HEK293 (cell line): ENCODE data around the gene ZFX.
A peak's percentile ranks its signal among the peaks of the same experiment; 100 is the strongest.

Experiments used
- ATF2 ChIP-seq: fragments of 450-650 bp; formaldehyde crosslinking; IDR thresholded peaks from 2 replicates; pipeline ENCODE4 v1.5.1; 2016; ENCODE audit warnings: missing biosample characterization, missing genetic modification characterization, low read depth
- EGR2 ChIP-seq: fragments of 450-650 bp; formaldehyde crosslinking; IDR thresholded peaks from 2 replicates; pipeline ENCODE4 v1.5.1; 2016; ENCODE audit warnings: low read depth, missing biosample characterization, missing genetic modification characterization
- GLI4 ChIP-seq: fragments of 450-650 bp; formaldehyde crosslinking; IDR thresholded peaks from 2 replicates; pipeline ENCODE4 v1.5.1; 2016; ENCODE audit warnings: missing biosample characterization, missing genetic modification characterization
- GLIS2 ChIP-seq: fragments of 450-650 bp; formaldehyde crosslinking; IDR thresholded peaks from 2 replicates; pipeline ENCODE4 v1.5.1; 2016; ENCODE audit warnings: missing biosample characterization, missing genetic modification characterization
- MYNN ChIP-seq: fragments of 450-650 bp; formaldehyde crosslinking; IDR thresholded peaks from 2 replicates; pipeline ENCODE4 v1.5.1; 2016; ENCODE audit warnings: missing biosample characterization, missing genetic modification characterization, borderline replicate concordance
- MZF1 ChIP-seq: fragments of 450-650 bp; formaldehyde crosslinking; IDR thresholded peaks from 2 replicates; pipeline ENCODE4 v1.5.1; 2017; ENCODE audit warnings: missing biosample characterization, missing genetic modification characterization, borderline replicate concordance
- SCRT2 ChIP-seq: fragments of 450-650 bp; formaldehyde crosslinking; IDR thresholded peaks from 2 replicates; pipeline ENCODE4 v1.5.1; 2016; ENCODE audit warnings: missing biosample characterization, missing genetic modification characterization
- ZBTB26 ChIP-seq: fragments of 450-650 bp; formaldehyde crosslinking; optimal IDR thresholded peaks from 2 replicates; pipeline ENCODE3; 2016; ENCODE audit warnings: missing biosample characterization, mild to moderate bottlenecking, missing genetic modification characterization
- ZBTB7A ChIP-seq: fragments of 450-650 bp; formaldehyde crosslinking; IDR thresholded peaks from 2 replicates; pipeline ENCODE4 v1.5.1; 2016; ENCODE audit warnings: low read depth, missing biosample characterization, missing genetic modification characterization
- ZNF148 ChIP-seq: fragments of 450-650 bp; formaldehyde crosslinking; IDR thresholded peaks from 2 replicates; pipeline ENCODE4 v1.5.0; 2017; ENCODE audit warnings: missing biosample characterization, missing genetic modification characterization, borderline replicate concordance
- ZNF175 ChIP-seq: fragments of 450-650 bp; formaldehyde crosslinking; IDR thresholded peaks from 2 replicates; pipeline ENCODE4 v1.5.1; 2016; ENCODE audit warnings: missing biosample characterization, missing genetic modification characterization
- ZNF202 ChIP-seq: fragments of 450-650 bp; formaldehyde crosslinking; IDR thresholded peaks from 2 replicates; pipeline ENCODE4 v1.5.1; 2016; ENCODE audit warnings: missing biosample characterization, missing genetic modification characterization, borderline replicate concordance
- ZNF211 ChIP-seq: fragments of 450-650 bp; formaldehyde crosslinking; IDR thresholded peaks from 2 replicates; pipeline ENCODE4 v1.5.1; 2016; ENCODE audit warnings: low read depth, missing biosample characterization, missing genetic modification characterization
- ZNF223 ChIP-seq: fragments of 450-650 bp; formaldehyde crosslinking; IDR thresholded peaks from 2 replicates; pipeline ENCODE4 v1.5.1; 2016; ENCODE audit warnings: missing biosample characterization, missing genetic modification characterization
- ZNF274 ChIP-seq, 2 experiments: fragments of 200-500 bp in 1 of 2; fragments of 450-650 bp in 1 of 2; sonication (Bioruptor generic) in 1 of 2; formaldehyde crosslinking in 1 of 2; IDR thresholded peaks; 2 replicates each; pipeline versions ENCODE4 v1.5.1 to v1.6.1; 2014 to 2016; ENCODE audit warnings: borderline replicate concordance in 1 of 2, inconsistent platforms in 1 of 2, low read length in 1 of 2, missing biosample characterization in 1 of 2, missing genetic modification characterization in 1 of 2
- ZNF280D ChIP-seq: fragments of 450-650 bp; formaldehyde crosslinking; IDR thresholded peaks from 2 replicates; pipeline ENCODE4 v1.5.1; 2016; ENCODE audit warnings: missing biosample characterization, missing genetic modification characterization
- ZNF350 ChIP-seq: fragments of 450-650 bp; formaldehyde crosslinking; IDR thresholded peaks from 2 replicates; pipeline ENCODE4 v1.5.0; 2017; ENCODE audit warnings: missing biosample characterization, mild to moderate bottlenecking, missing genetic modification characterization
- ZNF354C ChIP-seq: fragments of 450-650 bp; formaldehyde crosslinking; IDR thresholded peaks from 2 replicates; pipeline ENCODE4 v1.5.1; 2016; ENCODE audit warnings: missing biosample characterization, missing genetic modification characterization, low read depth, borderline replicate concordance
- ZNF37A ChIP-seq: fragments of 450-650 bp; IDR thresholded peaks from 2 replicates; pipeline ENCODE4 v1.5.1; 2018; ENCODE audit warnings: missing biosample characterization, missing genetic modification characterization
- ZNF391 ChIP-seq: fragments of 450-650 bp; formaldehyde crosslinking; IDR thresholded peaks from 2 replicates; pipeline ENCODE4 v1.5.1; 2016; ENCODE audit warnings: low read depth, missing biosample characterization, missing genetic modification characterization, borderline replicate concordance
- ZNF394 ChIP-seq: fragments of 450-650 bp; formaldehyde crosslinking; IDR thresholded peaks from 2 replicates; pipeline ENCODE4 v1.5.1; 2016; ENCODE audit warnings: missing biosample characterization, missing genetic modification characterization, mild to moderate bottlenecking, moderate library complexity, borderline replicate concordance
- ZNF571 ChIP-seq: fragments of 450-650 bp; formaldehyde crosslinking; IDR thresholded peaks from 2 replicates; pipeline ENCODE4 v1.5.0; 2017; ENCODE audit warnings: missing biosample characterization, missing genetic modification characterization
- ZNF621 ChIP-seq: fragments of 450-650 bp; formaldehyde crosslinking; IDR thresholded peaks from 2 replicates; pipeline ENCODE4 v1.5.1; 2017; ENCODE audit warnings: missing biosample characterization, missing genetic modification characterization
- ZNF624 ChIP-seq: fragments of 450-650 bp; formaldehyde crosslinking; IDR thresholded peaks from 2 replicates; pipeline ENCODE4 v1.5.1; 2017; ENCODE audit warnings: missing biosample characterization, missing genetic modification characterization
- ZNF747 ChIP-seq: fragments of 450-650 bp; formaldehyde crosslinking; IDR thresholded peaks from 2 replicates; pipeline ENCODE4 v1.5.1; 2016; ENCODE audit warnings: missing biosample characterization, missing genetic modification characterization
- ZNF768 ChIP-seq: fragments of 450-650 bp; formaldehyde crosslinking; IDR thresholded peaks from 2 replicates; pipeline ENCODE4 v1.5.1; 2018; ENCODE audit warnings: missing biosample characterization, mild to moderate bottlenecking, missing genetic modification characterization
- ZNF776 ChIP-seq: fragments of 450-650 bp; formaldehyde crosslinking; IDR thresholded peaks from 2 replicates; pipeline ENCODE4 v1.5.0; 2017; ENCODE audit warnings: missing biosample characterization, missing genetic modification characterization, borderline replicate concordance
- ZSCAN18 ChIP-seq: fragments of 450-650 bp; formaldehyde crosslinking; IDR thresholded peaks from 2 replicates; pipeline ENCODE4 v1.5.1; 2016; ENCODE audit warnings: missing biosample characterization, missing genetic modification characterization
- ZSCAN5A ChIP-seq: fragments of 450-650 bp; formaldehyde crosslinking; IDR thresholded peaks from 2 replicates; pipeline ENCODE4 v1.5.1; 2016; ENCODE audit warnings: missing biosample characterization, missing genetic modification characterization

The ZFX gene

GRCh38 chrX:24153178-24153795 lies 3.8 kb downstream of the ZFX start (continued):
- no peak for TF ChIP-seq ZNF148
- no peak for TF ChIP-seq ZNF624 (tag by site-specific recombination)
- no peak for TF ChIP-seq ZNF211 (tag by site-specific recombination)
- TF ChIP-seq ZNF571, result no peak
- no peak for TF ChIP-seq ATF2
- TF ChIP-seq ZNF768 (tag by site-specific recombination), result no peak
- TF ChIP-seq SCRT2 (tag by site-specific recombination), result peak; percentile 80
- no peak for TF ChIP-seq ZSCAN18 (tag by site-specific recombination)
- no peak for TF ChIP-seq ZNF350 (tag by site-specific recombination)
- no peak for TF ChIP-seq ZNF391 (tag by site-specific recombination)
- no peak for TF ChIP-seq GLI4
- no peak for TF ChIP-seq ZNF280D (tag by site-specific recombination)
- no peak for TF ChIP-seq MYNN (tag by site-specific recombination)
- no peak for TF ChIP-seq ZNF175 (tag by site-specific recombination)
- TF ChIP-seq ZNF621, result no peak
- TF ChIP-seq ZNF223 (tag by site-specific recombination), result no peak
- no peak for TF ChIP-seq ZNF37A (tag by site-specific recombination)
- TF ChIP-seq ZNF394 (tag by site-specific recombination), result no peak
- TF ChIP-seq MZF1 (tag by site-specific recombination), result peak; percentile 90
- TF ChIP-seq EGR2 (tag by site-specific recombination), result no peak
- TF ChIP-seq GLIS2 (tag by site-specific recombination), result peak; percentile 53
- TF ChIP-seq ZBTB7A (tag by site-specific recombination), result no peak
- TF ChIP-seq ZNF354C (tag by site-specific recombination), result no peak
- TF ChIP-seq ZSCAN5A (tag by site-specific recombination), result no peak
- no peak for TF ChIP-seq ZNF747
- no peak for TF ChIP-seq ZNF202 (tag by site-specific recombination)
- no peak for TF ChIP-seq ZNF776 (tag by site-specific recombination)
- TF ChIP-seq ZNF274 (IDR thresholded peaks at IDR 0.05; ENCODE audit: low read length), result no peak
- no peak for TF ChIP-seq ZNF274 (tag by site-specific recombination; IDR thresholded peaks at IDR 0.05; ENCODE audit: borderline replicate concordance)
- TF ChIP-seq ZBTB26 (tag by site-specific recombination), result no peak
